ENCODE results near the gene B2M.

The B2M gene

DNA sequence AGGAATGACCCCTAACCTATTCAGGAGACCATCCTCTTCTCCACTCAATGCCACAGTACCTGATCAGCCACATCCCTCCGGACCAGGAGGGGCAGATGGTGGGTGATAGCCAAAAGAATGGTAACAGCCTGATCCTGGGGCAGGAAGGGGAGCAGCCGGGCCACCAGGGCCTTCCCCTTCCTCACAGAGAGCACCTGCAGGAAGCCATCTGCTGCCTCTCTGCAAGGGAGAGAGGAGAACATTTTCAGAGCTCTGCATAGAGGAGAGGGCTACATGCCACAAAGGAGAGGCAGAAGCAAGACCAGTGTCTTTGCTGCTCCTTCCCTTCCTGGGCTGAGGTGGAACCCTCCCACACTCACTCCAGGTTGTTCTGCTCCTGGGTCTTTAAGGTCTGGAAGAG lies 42.4 kb upstream of the B2M start:
- no peaks in the 10 kb centered on the region for H3K27me3 ChIP-seq (replicated peaks; ENCODE audit: insufficient read depth, low read length)
- H3K9me2 ChIP-seq (replicated peaks; ENCODE audit: insufficient read depth, low read length), result no peaks in the 10 kb centered on the region
- peaks cover 32% of the 10 kb centered on the region for H3F3A ChIP-seq (ENCODE audit: insufficient read depth, low read length)
- peaks cover 73% of the 10 kb centered on the region for H3K4me1 ChIP-seq (ENCODE audit: low read length)
- H4K20me1 ChIP-seq (ENCODE audit: insufficient read depth, low read length), result no peaks in the 10 kb centered on the region
- DNase-seq, result peak; percentile 48
- no peak overlapping the region for H3K4me3 ChIP-seq (ENCODE audit: low read length)
- no peak overlapping the region for H3K9ac ChIP-seq (ENCODE audit: low read length)
- H2AFZ ChIP-seq (ENCODE audit: low read length), result 0 out of 2 replicates have a peak overlapping the region, but pooled peaks have one; percentile 12
- H3K9me3 ChIP-seq (replicated peaks; ENCODE audit: insufficient read depth, low read length), result no peaks in the 10 kb centered on the region
- TF ChIP-seq EZH2phosphoT487 (IDR thresholded peaks at IDR 0.05; ENCODE audit: low read length) (no peak), EZH2 (optimal IDR thresholded peaks at IDR 0.05; ENCODE audit: low read depth, low read length) (no peak)
- TF ChIP-seq, protein P1, sequence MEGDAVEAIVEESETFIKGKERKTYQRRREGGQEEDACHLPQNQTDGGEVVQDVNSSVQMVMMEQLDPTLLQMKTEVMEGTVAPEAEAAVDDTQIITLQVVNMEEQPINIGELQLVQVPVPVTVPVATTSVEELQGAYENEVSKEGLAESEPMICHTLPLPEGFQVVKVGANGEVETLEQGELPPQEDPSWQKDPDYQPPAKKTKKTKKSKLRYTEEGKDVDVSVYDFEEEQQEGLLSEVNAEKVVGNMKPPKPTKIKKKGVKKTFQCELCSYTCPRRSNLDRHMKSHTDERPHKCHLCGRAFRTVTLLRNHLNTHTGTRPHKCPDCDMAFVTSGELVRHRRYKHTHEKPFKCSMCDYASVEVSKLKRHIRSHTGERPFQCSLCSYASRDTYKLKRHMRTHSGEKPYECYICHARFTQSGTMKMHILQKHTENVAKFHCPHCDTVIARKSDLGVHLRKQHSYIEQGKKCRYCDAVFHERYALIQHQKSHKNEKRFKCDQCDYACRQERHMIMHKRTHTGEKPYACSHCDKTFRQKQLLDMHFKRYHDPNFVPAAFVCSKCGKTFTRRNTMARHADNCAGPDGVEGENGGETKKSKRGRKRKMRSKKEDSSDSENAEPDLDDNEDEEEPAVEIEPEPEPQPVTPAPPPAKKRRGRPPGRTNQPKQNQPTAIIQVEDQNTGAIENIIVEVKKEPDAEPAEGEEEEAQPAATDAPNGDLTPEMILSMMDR (IDR thresholded peaks at IDR 0.05; ENCODE audit: low read length), result no peak
- no peaks in the 10 kb centered on the region for H3K36me3 ChIP-seq (replicated peaks; ENCODE audit: insufficient read depth, low read length)
- H3K27ac ChIP-seq (ENCODE audit: low read length), result peak overlapping the region; percentile 11; the same call in 1 of the 2 replicates
- H3K79me2 ChIP-seq (ENCODE audit: low read length), result no peaks in the 10 kb centered on the region
- H3K4me2 ChIP-seq (ENCODE audit: low read depth, low read length), result peak overlapping the region; percentile 25; the same call in 1 of the 2 replicates

DNA sequence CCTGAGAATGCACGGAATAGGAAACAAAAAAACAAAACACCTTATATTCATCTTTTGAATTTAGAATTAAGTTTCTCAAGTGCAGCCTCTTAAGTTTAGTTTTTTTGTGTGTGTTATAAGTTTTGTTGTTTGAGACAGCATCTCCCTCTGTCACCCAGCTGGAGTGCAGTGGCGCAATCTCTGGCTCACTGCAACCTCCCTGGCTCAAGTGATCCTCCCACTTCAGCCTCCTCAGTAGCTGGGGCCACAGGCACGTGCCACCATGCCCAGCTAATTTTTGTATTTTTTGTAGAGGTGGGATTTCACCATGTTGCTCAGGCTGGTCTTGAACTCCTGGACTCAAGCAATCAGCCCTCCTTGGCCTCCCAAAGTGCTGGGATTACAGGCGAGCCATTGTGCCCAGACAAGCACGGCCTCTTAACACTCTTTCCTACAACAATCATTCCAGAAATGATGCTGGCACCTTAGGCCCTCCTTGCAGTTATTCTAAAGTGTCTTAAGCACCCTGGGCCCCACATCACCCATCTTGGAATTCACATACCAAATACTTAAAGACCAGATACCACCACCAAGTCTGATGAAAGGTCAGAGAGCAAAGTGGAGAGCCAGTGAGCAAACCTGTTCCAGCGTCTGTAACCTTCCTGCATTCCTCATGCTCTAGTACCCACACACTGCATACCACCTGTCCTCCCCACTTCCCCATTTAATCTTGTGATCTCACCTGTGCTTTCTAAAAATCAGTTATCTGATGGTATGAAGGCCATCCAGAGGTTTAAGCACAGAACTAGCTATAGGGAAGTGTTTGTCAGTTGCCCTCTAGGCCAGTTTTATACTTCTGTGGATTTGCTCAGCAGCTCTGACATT lies 41.0 kb upstream of the B2M start:
- H3K9me2 ChIP-seq (replicated peaks; ENCODE audit: insufficient read depth, low read length), result no peaks in the 10 kb centered on the region
- no peak for DNase-seq
- peak overlapping the region; percentile 44; the same call in 1 of the 2 replicates for H3K27ac ChIP-seq (ENCODE audit: low read length)
- no peaks in the 10 kb centered on the region for H3K79me2 ChIP-seq (ENCODE audit: low read length)
- H2AFZ ChIP-seq (ENCODE audit: low read length), result no peak overlapping the region
- peaks cover 31% of the 10 kb centered on the region for H3F3A ChIP-seq (ENCODE audit: insufficient read depth, low read length)
- H4K20me1 ChIP-seq (ENCODE audit: insufficient read depth, low read length), result no peaks in the 10 kb centered on the region
- H3K4me1 ChIP-seq (ENCODE audit: low read length), result peaks cover 78% of the 10 kb centered on the region
- H3K36me3 ChIP-seq (replicated peaks; ENCODE audit: insufficient read depth, low read length), result no peaks in the 10 kb centered on the region
- no peaks in the 10 kb centered on the region for H3K27me3 ChIP-seq (replicated peaks; ENCODE audit: insufficient read depth, low read length)
- no peaks in the 10 kb centered on the region for H3K9me3 ChIP-seq (replicated peaks; ENCODE audit: insufficient read depth, low read length)
- H3K4me2 ChIP-seq (ENCODE audit: low read depth, low read length), result peak overlapping the region; percentile 1; the same call in 1 of the 2 replicates
- H3K4me3 ChIP-seq (ENCODE audit: low read length), result no peak overlapping the region
- no peak for TF ChIP-seq EZH2phosphoT487 (IDR thresholded peaks at IDR 0.05; ENCODE audit: low read length)
- no peak for TF ChIP-seq EZH2 (optimal IDR thresholded peaks at IDR 0.05; ENCODE audit: low read depth, low read length)
- TF ChIP-seq, protein P1 (IDR thresholded peaks at IDR 0.05; ENCODE audit: low read length), result no peak
- no peak overlapping the region for H3K9ac ChIP-seq (ENCODE audit: low read length)

DNA sequence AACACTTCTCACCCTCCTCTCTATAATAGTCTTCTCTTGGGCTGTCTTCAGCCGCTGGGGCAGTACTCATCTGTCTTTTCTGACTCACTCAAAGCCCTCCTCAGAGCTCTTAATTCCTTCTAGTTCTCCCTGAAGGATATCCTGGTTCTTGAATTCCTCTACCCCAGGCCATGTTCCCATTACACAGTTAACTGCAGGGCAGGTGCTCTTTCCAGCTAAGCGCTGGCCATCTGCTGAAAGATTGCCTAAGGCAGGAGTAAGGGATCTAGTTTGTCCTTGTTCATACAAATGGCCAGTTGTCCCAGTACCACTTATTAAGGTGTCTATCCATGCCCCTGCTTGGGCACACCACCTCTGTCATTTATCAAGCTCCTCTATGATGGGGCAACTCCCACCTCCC lies 37.7 kb upstream of the B2M start:
- Histone ChIP-seq H3K36me3 (replicated peaks; ENCODE audit: insufficient read depth, low read length) (no peaks in the 10 kb centered on the region), H3K79me2 (ENCODE audit: low read length) (no peaks in the 10 kb centered on the region), H3K4me3 (ENCODE audit: low read length) (no peak overlapping the region), H4K20me1 (ENCODE audit: insufficient read depth, low read length) (no peaks in the 10 kb centered on the region), H3K4me1 (ENCODE audit: low read length) (peaks cover 83% of the 10 kb centered on the region), H2AFZ (ENCODE audit: low read length) (no peak overlapping the region), H3K4me2 (ENCODE audit: low read depth, low read length) (no peak overlapping the region), H3K27me3 (replicated peaks; ENCODE audit: insufficient read depth, low read length) (no peaks in the 10 kb centered on the region), H3K9ac (ENCODE audit: low read length) (no peak overlapping the region), H3K9me2 (replicated peaks; ENCODE audit: insufficient read depth, low read length) (no peaks in the 10 kb centered on the region), H3K27ac (ENCODE audit: low read length) (no peak overlapping the region), H3F3A (ENCODE audit: insufficient read depth, low read length) (peaks cover 15% of the 10 kb centered on the region), H3K9me3 (replicated peaks; ENCODE audit: insufficient read depth, low read length) (no peaks in the 10 kb centered on the region)
- DNase-seq, result no peak
- TF ChIP-seq, protein P1 (IDR thresholded peaks at IDR 0.05; ENCODE audit: low read length), result no peak
- no peak for TF ChIP-seq EZH2 (optimal IDR thresholded peaks at IDR 0.05; ENCODE audit: low read depth, low read length)
- no peak for TF ChIP-seq EZH2phosphoT487 (IDR thresholded peaks at IDR 0.05; ENCODE audit: low read length)

Data from MM.1S (cell line).